HepG2 (cell line): ENCODE data around the gene EGFR. TPM values are rescaled to one million over a fixed set of nuclear protein-coding genes. Genes with fewer than 3 reads are reported as not detected.

Experiments used
- AKAP8 ChIP-seq: sonication (generic); formaldehyde crosslinking; IDR thresholded peaks from 2 replicates; pipeline ENCODE4 v1.5.1; 2020; ENCODE audit warnings: mild to moderate bottlenecking, missing genetic modification reagents
- CEBPG ChIP-seq: IDR thresholded peaks from 2 replicates; pipeline ENCODE4 v1.6.1; 2016
- FOXK1 ChIP-seq: sonication (generic); formaldehyde crosslinking; IDR thresholded peaks from 2 replicates; pipeline ENCODE4 v1.4.0; 2020; ENCODE audit warnings: low read depth, missing genetic modification reagents, borderline replicate concordance
- KAT2B ChIP-seq: fragments of 150-350 bp; IDR thresholded peaks from 2 replicates; pipeline ENCODE4 v1.6.1; 2014; ENCODE audit warnings: low read depth, low read length, borderline replicate concordance
- KLF13 ChIP-seq: sonication (generic); formaldehyde crosslinking; IDR thresholded peaks from 2 replicates; pipeline ENCODE4 v1.4.0; 2020; ENCODE audit warnings: mild to moderate bottlenecking, missing genetic modification reagents
- MYC ChIP-seq: sonication (generic); formaldehyde crosslinking; IDR thresholded peaks from 2 replicates; pipeline ENCODE4 v1.9.0; 2021; ENCODE audit warnings: missing genetic modification reagents, borderline replicate concordance
- RFX5 ChIP-seq: IDR thresholded peaks from 2 replicates; pipeline ENCODE4 v1.6.1; 2011; ENCODE audit warnings: low read depth, low read length, improper control_type of control experiment
- ZFYVE20 ChIP-seq: sonication (generic); formaldehyde crosslinking; IDR thresholded peaks from 2 replicates; pipeline ENCODE4 v1.8.0; 2023; ENCODE audit warnings: low read depth, mild to moderate bottlenecking, moderate library complexity, missing genetic modification reagents, borderline replicate concordance
- ZKSCAN8 ChIP-seq: IDR thresholded peaks from 2 replicates; pipeline ENCODE4 v1.6.1; 2016; ENCODE audit warnings: borderline replicate concordance, missing genetic modification reagents, missing compliant biosample characterization
- ZNF12 ChIP-seq: sonication (generic); formaldehyde crosslinking; IDR thresholded peaks from 2 replicates; pipeline ENCODE4 v1.5.0; 2020; ENCODE audit warnings: missing genetic modification reagents
- ZNF230 ChIP-seq: sonication (generic); formaldehyde crosslinking; IDR thresholded peaks from 2 replicates; pipeline ENCODE4 v1.4.0; 2020; ENCODE audit warnings: mild to moderate bottlenecking, missing genetic modification reagents
- ZNF430 ChIP-seq: sonication (generic); formaldehyde crosslinking; IDR thresholded peaks from 2 replicates; pipeline ENCODE4 v1.9.0; 2021; ENCODE audit warnings: mild to moderate bottlenecking, missing genetic modification reagents
- ZNF563 ChIP-seq: sonication (generic); formaldehyde crosslinking; IDR thresholded peaks from 2 replicates; pipeline ENCODE4 v1.8.0; 2022; ENCODE audit warnings: mild to moderate bottlenecking, moderate library complexity, missing genetic modification reagents
- polyA plus RNA-seq, 8 experiments: library from polyadenylated mRNA; depleted of rRNA in 3 of 8; stranded (reverse) in 7 of 8; unstranded in 1 of 8; fragments of >200 nt; fragmentation: Illumina TruSeq in 4 of 8; extraction: Trizol in 4 of 8; gene quantifications; 2 replicates each; pipeline versions ENCODE4 v1.2.1 to v1.2.3, GENCODE V29; 2011 to 2016; ENCODE audit warnings: low read depth in 4 of 8, missing spikeins in 1 of 8, mixed read lengths in 1 of 8; ENCODE audit not compliant: insufficient read depth in 1 of 8
- total RNA-seq, 5 experiments: library from RNA; depleted of rRNA; stranded (reverse); fragments of >200 nt; fragmentation: Illumina TruSeq; extraction: Trizol; gene quantifications; 2 replicates each; pipeline ENCODE4 v1.2.3, GENCODE V29; 2016; ENCODE audit warnings: low read depth in 1 of 5
- TF ChIP-seq, protein P1 (sequence below): sonication (generic); formaldehyde crosslinking; IDR thresholded peaks from 2 replicates; pipeline ENCODE4 v1.4.0; 2020; ENCODE audit warnings: missing genetic modification reagents, borderline replicate concordance
- TF ChIP-seq, protein P2 (sequence below), 2 experiments: sonication (generic) in 1 of 2; formaldehyde crosslinking in 1 of 2; IDR thresholded peaks; 2 replicates each; pipeline versions ENCODE4 v1.4.0 to v1.6.1; 2018 to 2020; ENCODE audit warnings: missing genetic modification reagents in 2 of 2, borderline replicate concordance in 1 of 2, low read depth in 1 of 2, mild to moderate bottlenecking in 1 of 2, missing biosample characterization in 1 of 2
- TF ChIP-seq, protein P3 (sequence below): sonication (generic); formaldehyde crosslinking; IDR thresholded peaks from 2 replicates; pipeline ENCODE4 v1.8.0; 2023; ENCODE audit warnings: mild to moderate bottlenecking, missing genetic modification reagents
- TF ChIP-seq, protein P4 (sequence below): sonication (generic); formaldehyde crosslinking; IDR thresholded peaks from 2 replicates; pipeline ENCODE4 v1.5.0; 2020; ENCODE audit warnings: missing genetic modification reagents
- TF ChIP-seq, protein P5 (sequence below): sonication (generic); formaldehyde crosslinking; IDR thresholded peaks from 2 replicates; pipeline ENCODE4 v1.5.0; 2020; ENCODE audit warnings: missing genetic modification reagents, mild to moderate bottlenecking, borderline replicate concordance
- TF ChIP-seq, protein P6 (sequence below): sonication (generic); formaldehyde crosslinking; IDR thresholded peaks from 2 replicates; pipeline ENCODE4 v1.8.1; 2023; ENCODE audit warnings: mild to moderate bottlenecking, inconsistent platforms, moderate library complexity, missing genetic modification reagents, borderline replicate concordance

The EGFR gene
- total and polyA plus RNA-seq, 2 of the 13 experiments (the other 11 are each of a cell fraction or from before 2014, with no cell fraction given), result 7.0 to 10.0 TPM

DNA sequence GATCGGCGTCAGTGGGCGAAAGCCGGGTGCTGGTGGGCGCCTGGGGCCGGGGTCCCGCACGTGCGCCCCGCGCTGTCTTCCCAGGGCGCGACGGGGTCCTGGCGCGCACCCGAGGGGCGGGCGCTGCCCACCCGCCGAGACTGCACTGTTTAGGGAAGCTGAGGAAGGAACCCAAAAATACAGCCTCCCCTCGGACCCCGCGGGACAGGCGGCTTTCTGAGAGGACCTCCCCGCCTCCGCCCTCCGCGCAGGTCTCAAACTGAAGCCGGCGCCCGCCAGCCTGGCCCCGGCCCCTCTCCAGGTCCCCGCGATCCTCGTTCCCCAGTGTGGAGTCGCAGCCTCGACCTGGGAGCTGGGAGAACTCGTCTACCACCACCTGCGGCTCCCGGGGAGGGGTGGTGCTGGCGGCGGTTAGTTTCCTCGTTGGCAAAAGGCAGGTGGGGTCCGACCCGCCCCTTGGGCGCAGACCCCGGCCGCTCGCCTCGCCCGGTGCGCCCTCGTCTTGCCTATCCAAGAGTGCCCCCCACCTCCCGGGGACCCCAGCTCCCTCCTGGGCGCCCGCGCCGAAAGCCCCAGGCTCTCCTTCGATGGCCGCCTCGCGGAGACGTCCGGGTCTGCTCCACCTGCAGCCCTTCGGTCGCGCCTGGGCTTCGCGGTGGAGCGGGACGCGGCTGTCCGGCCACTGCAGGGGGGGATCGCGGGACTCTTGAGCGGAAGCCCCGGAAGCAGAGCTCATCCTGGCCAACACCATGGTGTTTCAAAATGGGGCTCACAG, 1.1 kb downstream of the EGFR start (continued):
- TF ChIP-seq, protein P1, sequence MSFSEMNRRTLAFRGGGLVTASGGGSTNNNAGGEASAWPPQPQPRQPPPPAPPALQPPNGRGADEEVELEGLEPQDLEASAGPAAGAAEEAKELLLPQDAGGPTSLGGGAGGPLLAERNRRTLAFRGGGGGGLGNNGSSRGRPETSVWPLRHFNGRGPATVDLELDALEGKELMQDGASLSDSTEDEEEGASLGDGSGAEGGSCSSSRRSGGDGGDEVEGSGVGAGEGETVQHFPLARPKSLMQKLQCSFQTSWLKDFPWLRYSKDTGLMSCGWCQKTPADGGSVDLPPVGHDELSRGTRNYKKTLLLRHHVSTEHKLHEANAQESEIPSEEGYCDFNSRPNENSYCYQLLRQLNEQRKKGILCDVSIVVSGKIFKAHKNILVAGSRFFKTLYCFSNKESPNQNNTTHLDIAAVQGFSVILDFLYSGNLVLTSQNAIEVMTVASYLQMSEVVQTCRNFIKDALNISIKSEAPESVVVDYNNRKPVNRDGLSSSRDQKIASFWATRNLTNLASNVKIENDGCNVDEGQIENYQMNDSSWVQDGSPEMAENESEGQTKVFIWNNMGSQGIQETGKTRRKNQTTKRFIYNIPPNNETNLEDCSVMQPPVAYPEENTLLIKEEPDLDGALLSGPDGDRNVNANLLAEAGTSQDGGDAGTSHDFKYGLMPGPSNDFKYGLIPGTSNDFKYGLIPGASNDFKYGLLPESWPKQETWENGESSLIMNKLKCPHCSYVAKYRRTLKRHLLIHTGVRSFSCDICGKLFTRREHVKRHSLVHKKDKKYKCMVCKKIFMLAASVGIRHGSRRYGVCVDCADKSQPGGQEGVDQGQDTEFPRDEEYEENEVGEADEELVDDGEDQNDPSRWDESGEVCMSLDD (CRISPR knock-in tag), result no peak
- TF ChIP-seq, protein P2, sequence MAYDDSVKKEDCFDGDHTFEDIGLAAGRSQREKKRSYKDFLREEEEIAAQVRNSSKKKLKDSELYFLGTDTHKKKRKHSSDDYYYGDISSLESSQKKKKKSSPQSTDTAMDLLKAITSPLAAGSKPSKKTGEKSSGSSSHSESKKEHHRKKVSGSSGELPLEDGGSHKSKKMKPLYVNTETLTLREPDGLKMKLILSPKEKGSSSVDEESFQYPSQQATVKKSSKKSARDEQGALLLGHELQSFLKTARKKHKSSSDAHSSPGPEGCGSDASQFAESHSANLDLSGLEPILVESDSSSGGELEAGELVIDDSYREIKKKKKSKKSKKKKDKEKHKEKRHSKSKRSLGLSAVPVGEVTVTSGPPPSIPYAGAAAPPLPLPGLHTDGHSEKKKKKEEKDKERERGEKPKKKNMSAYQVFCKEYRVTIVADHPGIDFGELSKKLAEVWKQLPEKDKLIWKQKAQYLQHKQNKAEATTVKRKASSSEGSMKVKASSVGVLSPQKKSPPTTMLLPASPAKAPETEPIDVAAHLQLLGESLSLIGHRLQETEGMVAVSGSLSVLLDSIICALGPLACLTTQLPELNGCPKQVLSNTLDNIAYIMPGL (CRISPR knock-in tag; IDR thresholded peaks at IDR 0.05; ENCODE audit: borderline replicate concordance in 1 of 2, low read depth in 1 of 2), result 0 out of 4 replicates have a peak, but pooled peaks of 1 of the 2 experiments have one; percentile 37
- TF ChIP-seq, protein P3, sequence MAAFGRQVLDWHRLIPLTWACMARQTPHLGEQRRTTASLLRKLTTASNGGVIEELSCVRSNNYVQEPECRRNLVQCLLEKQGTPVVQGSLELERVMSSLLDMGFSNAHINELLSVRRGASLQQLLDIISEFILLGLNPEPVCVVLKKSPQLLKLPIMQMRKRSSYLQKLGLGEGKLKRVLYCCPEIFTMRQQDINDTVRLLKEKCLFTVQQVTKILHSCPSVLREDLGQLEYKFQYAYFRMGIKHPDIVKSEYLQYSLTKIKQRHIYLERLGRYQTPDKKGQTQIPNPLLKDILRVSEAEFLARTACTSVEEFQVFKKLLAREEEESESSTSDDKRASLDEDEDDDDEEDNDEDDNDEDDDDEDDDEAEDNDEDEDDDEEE, result 0 out of 2 replicates have a peak, but pooled peaks have one; percentile 59
- TF ChIP-seq, protein P4, sequence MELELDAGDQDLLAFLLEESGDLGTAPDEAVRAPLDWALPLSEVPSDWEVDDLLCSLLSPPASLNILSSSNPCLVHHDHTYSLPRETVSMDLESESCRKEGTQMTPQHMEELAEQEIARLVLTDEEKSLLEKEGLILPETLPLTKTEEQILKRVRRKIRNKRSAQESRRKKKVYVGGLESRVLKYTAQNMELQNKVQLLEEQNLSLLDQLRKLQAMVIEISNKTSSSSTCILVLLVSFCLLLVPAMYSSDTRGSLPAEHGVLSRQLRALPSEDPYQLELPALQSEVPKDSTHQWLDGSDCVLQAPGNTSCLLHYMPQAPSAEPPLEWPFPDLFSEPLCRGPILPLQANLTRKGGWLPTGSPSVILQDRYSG (CRISPR knock-in tag), result no peak
- TF ChIP-seq ZFYVE20 (CRISPR knock-in tag) (no peak), ZNF563 (CRISPR knock-in tag) (no peak), AKAP8 (CRISPR knock-in tag) (no peak), KAT2B (no peak), FOXK1 (CRISPR knock-in tag) (no peak), ZKSCAN8 (CRISPR knock-in tag) (no peak), KLF13 (no peak), ZNF12 (no peak), ZNF230 (no peak), RFX5 (no peak), ZNF430 (CRISPR knock-in tag) (no peak), CEBPG (no peak), MYC (CRISPR knock-in tag) (no peak; the same call in 1 of the 2 replicates)
- TF ChIP-seq, protein P5, sequence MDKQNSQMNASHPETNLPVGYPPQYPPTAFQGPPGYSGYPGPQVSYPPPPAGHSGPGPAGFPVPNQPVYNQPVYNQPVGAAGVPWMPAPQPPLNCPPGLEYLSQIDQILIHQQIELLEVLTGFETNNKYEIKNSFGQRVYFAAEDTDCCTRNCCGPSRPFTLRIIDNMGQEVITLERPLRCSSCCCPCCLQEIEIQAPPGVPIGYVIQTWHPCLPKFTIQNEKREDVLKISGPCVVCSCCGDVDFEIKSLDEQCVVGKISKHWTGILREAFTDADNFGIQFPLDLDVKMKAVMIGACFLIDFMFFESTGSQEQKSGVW, result no peak
- TF ChIP-seq, protein P6, sequence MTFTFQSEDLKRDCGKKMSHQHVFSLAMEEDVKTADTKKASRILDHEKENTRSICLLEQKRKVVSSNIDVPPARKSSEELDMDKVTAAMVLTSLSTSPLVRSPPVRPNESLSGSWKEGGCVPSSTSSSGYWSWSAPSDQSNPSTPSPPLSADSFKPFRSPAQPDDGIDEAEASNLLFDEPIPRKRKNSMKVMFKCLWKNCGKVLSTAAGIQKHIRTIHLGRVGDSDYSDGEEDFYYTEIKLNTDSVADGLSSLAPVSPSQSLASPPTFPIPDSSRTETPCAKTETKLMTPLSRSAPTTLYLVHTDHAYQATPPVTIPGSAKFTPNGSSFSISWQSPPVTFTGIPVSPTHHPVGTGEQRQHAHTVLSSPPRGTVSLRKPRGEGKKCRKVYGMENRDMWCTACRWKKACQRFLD, result no peak
